GM23248 (cell line): ENCODE results near the gene HRK. TPM values are rescaled to one million over a fixed set of nuclear protein-coding genes. Genes with fewer than 3 reads are reported as not detected.

Experiments used
- DNase-seq: peaks from one replicate; pipeline ENCODE4 v3.0.0-alpha.2; 2015
- H2AFZ ChIP-seq: fragments of 200-600 bp; sonication (generic); 2 replicates; pipeline ENCODE4 v1.6.1; 2016; ENCODE audit warnings: antibody characterized with exemption
- H3F3A ChIP-seq: fragments of 200-600 bp; sonication (generic); 2 replicates; pipeline ENCODE4 v1.6.1; 2016; ENCODE audit warnings: mild to moderate bottlenecking, antibody characterized with exemption, mixed run types; ENCODE audit not compliant: insufficient read depth
- H3K27ac ChIP-seq: fragments of 200-600 bp; sonication (generic); 2 replicates; pipeline ENCODE4 v1.5.1; 2016; ENCODE audit warnings: mild to moderate bottlenecking
- H3K27me3 ChIP-seq: fragments of 200-600 bp; sonication (generic); replicated peaks from 2 replicates; pipeline ENCODE4 v1.6.1; 2016; ENCODE audit warnings: mild to moderate bottlenecking; ENCODE audit not compliant: insufficient read depth
- H3K36me3 ChIP-seq: fragments of 200-600 bp; sonication (generic); 2 replicates; pipeline ENCODE4 v1.6.1; 2016; ENCODE audit warnings: low read depth, mild to moderate bottlenecking
- H3K4me1 ChIP-seq: fragments of 200-600 bp; sonication (generic); 2 replicates; pipeline ENCODE4 v1.6.1; 2016; ENCODE audit warnings: mild to moderate bottlenecking; ENCODE audit not compliant: insufficient read depth
- H3K4me2 ChIP-seq: fragments of 200-600 bp; sonication (generic); one replicate; pipeline ENCODE4 v1.6.1; 2016; ENCODE audit warnings: mild to moderate bottlenecking; ENCODE audit not compliant: unreplicated experiment
- H3K4me3 ChIP-seq: fragments of 200-600 bp; sonication (generic); 2 replicates; pipeline ENCODE4 v1.5.1; 2016; ENCODE audit warnings: mild to moderate bottlenecking
- H3K79me2 ChIP-seq: fragments of 200-600 bp; sonication (generic); 2 replicates; pipeline ENCODE4 v1.6.1; 2016; ENCODE audit warnings: mild to moderate bottlenecking; ENCODE audit not compliant: insufficient read depth
- H3K9ac ChIP-seq: fragments of 200-600 bp; sonication (generic); 2 replicates; pipeline ENCODE4 v1.6.1; 2016; ENCODE audit warnings: mild to moderate bottlenecking
- H3K9me2 ChIP-seq: fragments of 200-600 bp; sonication (generic); 2 replicates; pipeline ENCODE4 v1.6.1; 2016; ENCODE audit warnings: mixed run types, mild to moderate bottlenecking, moderate library complexity; ENCODE audit not compliant: insufficient read depth
- H3K9me3 ChIP-seq: fragments of 200-600 bp; sonication (generic); one replicate; pipeline ENCODE4 v1.6.1; 2017; ENCODE audit warnings: low read depth
- H4K20me1 ChIP-seq: fragments of 200-600 bp; sonication (generic); 2 replicates; pipeline ENCODE4 v1.6.0; 2016; ENCODE audit not compliant: insufficient read depth
- EZH2 ChIP-seq: fragments of 200-600 bp; sonication (generic); IDR thresholded peaks from 2 replicates; pipeline ENCODE4 v1.6.1; 2018; ENCODE audit warnings: antibody characterized with exemption, mild to moderate bottlenecking; ENCODE audit not compliant: insufficient read depth, poor library complexity, severe bottlenecking
- EZH2phosphoT487 ChIP-seq: fragments of 200-600 bp; sonication (generic); IDR thresholded peaks from 2 replicates; pipeline ENCODE4 v1.6.1; 2018; ENCODE audit warnings: antibody characterized with exemption, moderate library complexity, mild to moderate bottlenecking, low read depth; ENCODE audit not compliant: insufficient read depth
- WGBS, 2 experiments: methylation state at CpG; one replicate each; pipeline ENCODE4 v1.1.6; 2015 to 2017; ENCODE audit warnings: low lambda C conversion rate in 2 of 2, low coverage in 1 of 2; ENCODE audit errors: missing lambda C conversion rate in 2 of 2; 5-methylcytosine and 5-hydroxymethylcytosine counted together
- in situ Hi-C: fragments of 300-500 bp; cut with MboI; formaldehyde crosslinking; loops from 2 replicates; pipeline ENCODE4 v1.15.0; 2020
- polyA plus RNA-seq: library from polyadenylated mRNA; unstranded; fragments of >200 nt; fragmentation: Nextera tagmentation; extraction: Ambion mirVana; gene quantifications from 2 replicates; pipeline ENCODE4 v1.2.1, GENCODE V29; 2016
- total RNA-seq: library from RNA; depleted of rRNA; stranded (reverse); fragments of >200 nt; shearing (Covaris generic); gene quantifications from 2 replicates; pipeline ENCODE4 v1.2.3, GENCODE V29; 2014

Gene HRK
- total and polyA plus RNA-seq, 2 experiments from 2014 or later: not detected

DNA sequence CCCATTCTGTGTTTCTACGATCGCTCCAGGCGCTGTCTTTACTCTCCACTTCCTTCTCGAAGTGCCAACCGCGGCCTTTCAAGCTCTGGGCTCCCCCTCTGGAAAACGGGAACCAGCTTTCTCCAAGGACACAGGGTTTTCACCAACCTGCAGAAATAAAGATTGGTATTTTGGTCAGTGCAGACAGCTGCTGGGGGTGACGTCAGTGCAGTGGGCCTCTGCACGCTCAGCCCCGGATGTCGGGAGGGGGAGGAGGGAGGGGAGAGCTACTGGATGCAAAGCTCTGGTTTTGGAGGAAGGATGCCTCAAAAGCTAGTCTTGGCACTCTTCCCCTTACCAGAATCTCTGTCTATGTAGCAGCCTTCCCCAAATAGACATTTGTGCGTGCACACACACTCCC lies 19.9 kb downstream of the HRK start:
- Histone ChIP-seq H3F3A (peaks cover 6% of the 10 kb centered on the region; the same call in 1 of the 2 replicates), H4K20me1 (no peaks in the 10 kb centered on the region), H2AFZ (no peak overlapping the region; the same call in 1 of the 2 replicates), H3K36me3 (no peaks in the 10 kb centered on the region), H3K9ac (no peak overlapping the region), H3K79me2 (no peaks in the 10 kb centered on the region), H3K4me2 (peak overlapping the region; percentile 48), H3K27me3 (peaks cover 10% of the 10 kb centered on the region), H3K4me1 (peaks cover 17% of the 10 kb centered on the region), H3K9me2 (no peaks in the 10 kb centered on the region), H3K9me3 (no peaks in the 10 kb centered on the region), H3K4me3 (no peak overlapping the region), H3K27ac (no peak overlapping the region)
- in situ Hi-C loops: no loop called here
- 10 to 12% methylated on average over 11 to 12 of the region's 12 CpGs for WGBS, 2 experiments
- TF ChIP-seq EZH2 (no peak), EZH2phosphoT487 (no peak)
- peak; percentile 78 for DNase-seq

DNA sequence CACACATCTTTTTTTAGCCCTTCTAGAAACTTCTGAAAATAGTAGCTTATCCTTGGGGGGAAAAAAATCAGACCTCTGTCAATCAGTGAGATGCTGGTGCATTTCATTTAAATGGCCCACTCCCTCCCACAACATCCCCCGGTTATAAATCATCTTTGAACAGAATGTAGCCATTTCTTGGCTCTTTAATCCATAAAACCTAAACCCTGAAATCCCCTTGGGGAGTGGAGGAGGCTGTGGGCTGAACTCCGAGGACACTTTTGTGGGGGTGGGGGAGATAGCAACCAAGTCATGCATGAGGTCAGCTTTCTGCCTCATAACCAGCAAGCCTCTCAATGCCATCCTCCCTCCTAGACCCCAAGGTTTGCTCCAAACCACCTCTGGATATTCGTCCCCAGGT lies 21.0 kb downstream of the HRK start:
- in situ Hi-C loops: no loop called here
- TF ChIP-seq EZH2 (no peak), EZH2phosphoT487 (no peak)
- 45 to 72% methylated on average over 3 of the region's 3 CpGs for WGBS, 2 experiments
- Histone ChIP-seq H3K27me3 (peaks cover 10% of the 10 kb centered on the region), H3K9me3 (no peaks in the 10 kb centered on the region), H3K79me2 (no peaks in the 10 kb centered on the region), H3K4me3 (peak overlapping the region; percentile 9; the same call in 1 of the 2 replicates), H3K36me3 (no peaks in the 10 kb centered on the region), H3K27ac (no peak overlapping the region), H4K20me1 (no peaks in the 10 kb centered on the region), H3K9me2 (no peaks in the 10 kb centered on the region), H3K4me1 (peaks cover 16% of the 10 kb centered on the region), H2AFZ (no peak overlapping the region), H3K9ac (no peak overlapping the region), H3F3A (peaks cover 6% of the 10 kb centered on the region; the same call in 1 of the 2 replicates), H3K4me2 (peak overlapping the region; percentile 55)
- DNase-seq: no peak

DNA sequence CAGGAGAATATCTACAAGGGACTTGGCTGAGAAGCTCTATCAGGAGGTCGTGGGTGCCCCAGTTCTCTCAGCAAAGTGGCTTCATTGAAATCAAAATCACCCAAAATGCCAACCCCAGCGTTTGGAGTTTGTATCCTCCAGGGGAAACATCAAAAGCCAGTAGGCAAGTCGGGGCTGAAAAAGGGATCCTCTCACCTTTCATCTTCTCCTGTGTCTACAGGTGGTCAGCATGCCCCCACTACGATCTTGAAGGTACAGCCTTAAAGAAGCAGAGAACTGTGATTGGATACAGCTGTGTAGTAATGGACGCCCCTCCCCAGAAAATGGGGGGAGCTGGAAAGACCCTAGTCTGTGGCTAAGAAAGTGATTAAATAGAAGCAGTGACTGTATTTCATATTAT lies 22.2 kb downstream of the HRK start:
- Histone ChIP-seq H3K4me3 (no peak overlapping the region), H3F3A (peaks cover under 1% of the 10 kb centered on the region; the same call in 1 of the 2 replicates), H3K9me2 (no peaks in the 10 kb centered on the region), H3K4me2 (no peak overlapping the region), H3K27me3 (peaks cover 10% of the 10 kb centered on the region), H3K9ac (no peak overlapping the region), H3K9me3 (no peaks in the 10 kb centered on the region), H3K27ac (no peak overlapping the region), H2AFZ (no peak overlapping the region), H3K79me2 (no peaks in the 10 kb centered on the region), H4K20me1 (no peaks in the 10 kb centered on the region), H3K36me3 (no peaks in the 10 kb centered on the region), H3K4me1 (peaks cover 4% of the 10 kb centered on the region)
- 5 to 8% methylated on average over 5 of the region's 5 CpGs for WGBS, 2 experiments
- in situ Hi-C loops: no loop called here
- no peak for DNase-seq
- no peak for TF ChIP-seq EZH2
- no peak for TF ChIP-seq EZH2phosphoT487

DNA sequence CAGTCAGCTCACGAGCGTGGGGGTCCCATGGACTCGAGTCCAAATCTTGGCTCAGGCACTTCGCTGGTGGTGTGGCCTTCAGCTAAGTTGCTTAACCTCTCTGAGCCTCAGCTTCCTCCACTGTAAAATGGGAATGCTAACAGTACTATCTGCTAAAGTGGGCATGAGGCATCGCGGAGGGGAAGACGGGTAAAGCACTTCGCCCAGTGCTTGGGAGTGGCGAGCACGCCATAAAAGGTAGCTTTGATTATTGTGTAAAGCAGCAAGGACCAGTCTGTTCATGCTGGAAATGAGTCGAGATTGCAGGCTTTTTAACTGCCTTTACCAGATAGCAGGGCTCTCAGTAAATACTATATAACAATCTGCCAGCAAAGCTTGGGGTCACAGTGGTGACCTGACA lies 24.5 kb downstream of the HRK start:
- no peaks in the 10 kb centered on the region for H3K36me3 ChIP-seq
- H3K4me2 ChIP-seq: no peak overlapping the region
- no peak for TF ChIP-seq EZH2
- TF ChIP-seq EZH2phosphoT487: no peak
- H3K79me2 ChIP-seq: no peaks in the 10 kb centered on the region
- no peaks in the 10 kb centered on the region for H3F3A ChIP-seq
- 53 to 56% methylated on average over 11 of the region's 11 CpGs for WGBS, 2 experiments
- no peaks in the 10 kb centered on the region for H3K9me3 ChIP-seq
- no peaks in the 10 kb centered on the region for H4K20me1 ChIP-seq
- DNase-seq: no peak
- H3K4me3 ChIP-seq: no peak overlapping the region
- in situ Hi-C loops: no loop called here
- no peaks in the 10 kb centered on the region for H3K9me2 ChIP-seq
- no peaks in the 10 kb centered on the region for H3K4me1 ChIP-seq
- H3K27ac ChIP-seq: no peak overlapping the region
- H3K9ac ChIP-seq: no peak overlapping the region
- H3K27me3 ChIP-seq: peaks cover 26% of the 10 kb centered on the region
- no peak overlapping the region for H2AFZ ChIP-seq
